Bronchial epithelial cell (primary cell): ENCODE results near the gene TMEM225B. TPM values are rescaled to one million over a fixed set of nuclear protein-coding genes. Genes with fewer than 3 reads are reported as not detected.

Experiments used
- DNase-seq: peaks from one replicate; pipeline ENCODE4 v3.0.0-alpha.2; 2010; ENCODE audit warnings: low read depth
- FAIRE-seq: peaks from 2 replicates; lab custom pipeline; 2011; peaks lifted over from hg19 to GRCh38; lab: Jason Lieb, UNC
- H3K27me3 ChIP-seq: 2 replicates; pipeline ENCODE4 v1.5.1; 2011; ENCODE audit warnings: low read length; ENCODE audit not compliant: control insufficient read depth, insufficient read depth
- H3K36me3 ChIP-seq: 2 replicates; pipeline ENCODE4 v1.5.1; 2011; ENCODE audit warnings: low read length; ENCODE audit not compliant: control insufficient read depth, insufficient read depth
- H3K4me3 ChIP-seq: 2 replicates; pipeline ENCODE4 v1.5.1; 2011; ENCODE audit warnings: mild to moderate bottlenecking, low read depth, low read length, control low read depth
- CTCF ChIP-seq: IDR thresholded peaks from 2 replicates; pipeline ENCODE4 v1.5.1; 2011; ENCODE audit warnings: mild to moderate bottlenecking, moderate library complexity, low read length, control low read depth, inconsistent platforms; ENCODE audit not compliant: insufficient read depth, severe bottlenecking
- total RNA-seq: library from RNA; depleted of rRNA; stranded (reverse); fragments of >200 nt; gene quantifications from 2 replicates; pipeline ENCODE4 v1.2.1, GENCODE V29; 2014

TMEM225B gene
- total RNA-seq, 1 donor from 2014 or later, result 0.53 TPM

GRCh38 chr7:99594948-99595745 lies 2.9 kb upstream of the TMEM225B start:
- no peak overlapping the region for H3K4me3 ChIP-seq
- H3K27me3 ChIP-seq, result no peaks in the 10 kb centered on the region
- no peak for TF ChIP-seq CTCF
- H3K36me3 ChIP-seq, result no peaks in the 10 kb centered on the region
- DNase-seq (no peak), FAIRE-seq (no peak)

- Histone ChIP-seq H3K4me3 (no peak overlapping the region), H3K27me3 (no peaks in the 10 kb centered on the region), H3K36me3 (no peaks in the 10 kb centered on the region)
- no peak for TF ChIP-seq CTCF
- no peak for FAIRE-seq
- DNase-seq, result no peak
Observed at GRCh38 chr7:99596408-99596955, 1.6 kb upstream of the TMEM225B start.

DNA sequence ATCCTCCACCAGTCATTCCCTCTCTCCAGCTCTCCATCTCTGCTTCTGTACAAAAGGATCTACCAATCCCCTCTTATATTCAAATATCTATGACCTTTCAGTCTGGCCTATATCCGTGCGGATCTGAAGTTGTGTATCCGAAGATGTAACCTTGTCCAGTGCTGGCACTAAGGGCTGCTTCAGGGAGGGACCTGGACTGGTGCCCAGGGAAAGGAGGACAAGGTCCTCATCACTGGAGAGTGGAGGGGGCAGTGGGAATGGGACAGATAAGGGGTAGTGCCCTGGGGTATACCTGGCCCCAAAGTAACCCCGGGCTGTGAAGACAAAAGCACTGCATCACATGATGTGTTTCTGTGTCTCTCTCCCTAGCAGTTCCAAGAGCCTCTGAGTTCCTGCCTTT lies 1.8 kb downstream of the TMEM225B start:
- TF ChIP-seq CTCF, result no peak
- no peaks in the 10 kb centered on the region for H3K27me3 ChIP-seq
- FAIRE-seq, result no peak
- no peak overlapping the region for H3K4me3 ChIP-seq
- H3K36me3 ChIP-seq, result no peaks in the 10 kb centered on the region
- no peak for DNase-seq

GRCh38 chr7:99601656-99602310 lies 3.7 kb downstream of the TMEM225B start:
- DNase-seq, result no peak
- no peaks in the 10 kb centered on the region for H3K36me3 ChIP-seq
- H3K4me3 ChIP-seq, result no peak overlapping the region
- FAIRE-seq, result no peak
- no peaks in the 10 kb centered on the region for H3K27me3 ChIP-seq
- no peak for TF ChIP-seq CTCF

DNA sequence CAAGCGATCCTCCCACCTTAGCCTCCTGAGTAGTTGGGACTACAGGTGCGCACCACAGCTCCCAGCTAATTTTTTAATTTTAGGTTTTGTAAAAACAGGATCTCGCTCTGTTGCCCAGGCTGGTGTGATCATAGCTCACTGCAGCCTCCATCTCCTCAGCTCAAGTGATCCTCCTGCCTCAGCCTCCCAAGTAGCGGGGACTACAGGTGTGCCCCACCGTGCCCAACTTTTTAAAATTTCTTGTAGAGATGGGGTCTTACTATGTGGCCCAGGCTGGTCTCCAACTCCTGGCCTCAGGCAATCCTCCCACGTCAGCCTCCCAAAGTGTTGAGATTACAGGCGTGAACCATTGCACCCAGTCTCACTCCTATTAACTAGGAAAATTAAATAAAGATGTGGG lies 7.5 kb downstream of the TMEM225B start:
- H3K36me3 ChIP-seq, result no peaks in the 10 kb centered on the region
- DNase-seq (no peak), FAIRE-seq (no peak)
- no peak for TF ChIP-seq CTCF
- H3K4me3 ChIP-seq, result no peak overlapping the region
- H3K27me3 ChIP-seq, result no peaks in the 10 kb centered on the region
